ENCODE measurements around the gene CCDC102A. TPM values are rescaled to one million over a fixed set of nuclear protein-coding genes. Genes with fewer than 3 reads are reported as not detected.
A peak's percentile ranks its signal among the peaks of the same experiment; 100 is the strongest.

The CCDC102A gene
- total RNA-seq, 1 donor from 2014 or later: 13.7 TPM

DNA sequence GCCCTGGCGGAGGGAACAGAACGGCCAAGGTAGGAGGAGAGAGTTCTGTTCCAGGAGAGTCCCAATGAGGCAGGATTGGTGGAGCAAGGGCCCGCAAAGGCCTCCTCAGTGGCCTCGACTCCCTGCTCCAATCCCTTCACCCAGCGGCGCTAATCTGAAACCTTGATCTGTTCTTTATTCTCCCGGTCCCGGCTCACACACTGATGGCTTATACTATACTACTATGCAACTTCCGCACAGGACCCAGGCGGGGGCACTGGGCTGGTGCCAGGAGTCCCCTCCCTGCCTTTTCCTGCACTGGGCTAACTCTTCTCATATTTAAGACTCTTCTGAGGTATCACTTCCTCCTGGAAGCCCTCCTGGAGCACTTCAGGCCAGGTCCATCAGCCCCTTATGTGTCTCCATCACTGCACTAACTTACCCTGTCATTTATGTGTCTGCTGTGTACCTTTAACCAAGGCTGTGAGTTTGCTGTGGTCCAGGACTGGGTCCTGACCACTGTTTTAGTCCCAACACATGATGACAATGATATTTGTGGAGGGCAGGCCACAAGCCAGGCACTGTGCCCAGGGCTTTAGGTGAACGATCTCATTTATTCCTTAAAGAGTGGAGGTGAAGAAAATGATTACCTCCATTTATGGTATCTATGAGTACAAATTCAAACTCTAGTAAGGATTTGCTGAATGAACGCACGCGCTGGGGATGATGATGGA, 6.8 kb downstream of the CCDC102A start:
- Histone ChIP-seq H3K36me3 (peaks cover 5 to 14% of the 10 kb centered on the region in 2 donors), H3K9me3 (no peaks in the 10 kb centered on the region), H3K4me1 (peaks cover 15 to 24% of the 10 kb centered on the region in 2 donors), H3K27me3 (no peaks in the 10 kb centered on the region), H3K4me3 (no peak overlapping the region), H3K27ac (peak overlapping the region; percentile 55 to 71)
- intact Hi-C loops (cut with DNase I): loop anchor here (5.0 to 10.0 kb wide), 2 partner anchors 342 to 435 kb away; partner anchors contain the start of genes CPNE2, PSME3IP1 and RSPRY1
- DNase-seq (ENCODE audit: low spot score in 2 of 2): no peak
- TF ChIP-seq CTCF (IDR thresholded peaks at IDR 0.05): no peak

DNA sequence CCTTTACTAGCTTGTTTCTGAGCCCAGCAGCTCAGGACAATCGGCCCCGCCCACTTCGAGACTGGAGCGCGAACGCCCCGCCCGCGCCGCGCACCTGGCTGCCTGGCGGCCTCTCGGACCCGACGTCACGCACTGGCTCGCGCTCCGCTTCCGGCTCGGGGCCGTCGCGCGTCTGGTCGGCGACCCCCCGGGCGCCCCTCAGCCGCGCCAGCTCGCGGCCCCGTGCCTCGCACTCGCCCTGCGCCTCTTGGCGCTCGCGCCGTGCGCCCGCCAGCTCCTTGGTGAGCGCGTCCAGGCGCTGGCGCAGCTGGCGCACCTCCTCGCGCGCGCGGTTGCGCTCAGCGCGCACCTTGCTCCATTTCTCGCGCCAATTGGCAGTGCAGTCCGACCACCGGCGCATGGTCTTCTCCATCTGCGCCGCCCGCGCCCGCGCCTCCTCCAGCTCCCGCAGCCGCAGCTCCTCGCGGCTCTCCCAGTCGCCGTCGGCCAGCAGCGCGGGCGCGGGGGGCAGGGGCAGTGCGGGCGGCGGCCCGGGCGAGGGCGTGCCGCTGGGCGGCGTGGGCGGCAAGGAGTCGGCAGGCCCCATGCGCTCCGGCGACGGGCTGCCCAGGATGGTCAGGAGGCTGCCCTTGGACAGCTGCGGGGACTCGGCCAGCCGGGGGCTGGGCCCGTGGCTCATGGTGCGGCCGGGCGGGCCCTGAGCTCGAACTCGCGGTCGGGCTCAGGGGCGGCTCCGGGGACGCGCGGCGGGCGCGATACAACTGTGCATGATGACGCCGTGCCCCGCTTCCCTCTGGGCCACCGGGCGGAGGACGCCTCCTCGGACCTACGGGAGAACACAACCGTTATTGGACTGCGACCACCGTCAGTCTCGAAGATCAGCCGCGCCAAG, 7.6 kb downstream of the CCDC102A start:
- H3K27ac ChIP-seq: no peak overlapping the region
- H3K36me3 ChIP-seq: peaks cover 5 to 14% of the 10 kb centered on the region in 2 donors
- peaks cover 10 to 19% of the 10 kb centered on the region in 2 donors for H3K4me1 ChIP-seq
- no peak for DNase-seq (ENCODE audit: low spot score in 2 of 2)
- no peak overlapping the region for H3K4me3 ChIP-seq
- no peak for TF ChIP-seq CTCF (IDR thresholded peaks at IDR 0.05)
- intact Hi-C loops (cut with DNase I): no loop called here
- H3K9me3 ChIP-seq: no peaks in the 10 kb centered on the region
- no peaks in the 10 kb centered on the region for H3K27me3 ChIP-seq

GRCh38 chr16:57527610-57528360, 8.6 kb downstream of the CCDC102A start:
- Histone ChIP-seq H3K36me3 (peaks cover 5 to 14% of the 10 kb centered on the region in 2 donors), H3K27ac (no peak overlapping the region), H3K27me3 (no peaks in the 10 kb centered on the region), H3K9me3 (no peaks in the 10 kb centered on the region), H3K4me3 (no peak overlapping the region), H3K4me1 (peaks cover 2 to 10% of the 10 kb centered on the region in 2 donors)
- intact Hi-C loops (cut with DNase I): no loop called here
- no peak for TF ChIP-seq CTCF (IDR thresholded peaks at IDR 0.05)
- DNase-seq (ENCODE audit: low spot score in 2 of 2): no peak

DNA sequence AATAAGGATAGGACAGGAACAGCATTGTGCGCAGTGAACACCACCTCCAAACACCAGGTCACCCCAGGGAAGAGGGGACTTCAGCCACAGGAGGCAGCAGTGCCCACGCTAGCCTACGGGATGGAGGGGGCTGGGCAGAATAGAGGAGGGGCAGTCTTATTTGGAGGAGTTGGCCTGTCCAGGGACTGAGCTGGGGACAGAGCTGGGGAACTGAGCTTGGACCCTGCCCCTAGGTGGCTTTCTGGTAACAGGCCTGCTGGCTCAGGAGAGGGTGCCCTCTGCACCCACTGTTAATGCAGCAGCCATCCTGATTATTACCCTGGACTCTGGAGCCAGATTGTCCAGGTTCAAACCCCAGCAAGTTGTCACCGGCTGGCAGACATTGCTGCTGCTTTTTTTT, 9.3 kb downstream of the CCDC102A start:
- no peak for TF ChIP-seq CTCF (IDR thresholded peaks at IDR 0.05)
- Histone ChIP-seq H3K9me3 (no peaks in the 10 kb centered on the region), H3K27ac (no peak overlapping the region), H3K4me3 (no peak overlapping the region), H3K36me3 (peaks cover 5 to 14% of the 10 kb centered on the region in 2 donors), H3K27me3 (no peaks in the 10 kb centered on the region), H3K4me1 (peaks cover 0 to 7% of the 10 kb centered on the region in 2 donors)
- intact Hi-C loops (cut with DNase I): no loop called here
- no peak for DNase-seq (ENCODE audit: low spot score in 2 of 2)

- no peak for TF ChIP-seq CTCF (IDR thresholded peaks at IDR 0.05)
- intact Hi-C loops (cut with DNase I): no loop called here
- no peaks in the 10 kb centered on the region for H3K27me3 ChIP-seq
- H3K36me3 ChIP-seq: peaks cover 5 to 14% of the 10 kb centered on the region in 2 donors
- H3K4me3 ChIP-seq: no peak overlapping the region
- H3K27ac ChIP-seq: no peak overlapping the region
- no peak for DNase-seq (ENCODE audit: low spot score in 2 of 2)
- no peaks in the 10 kb centered on the region for H3K9me3 ChIP-seq
- H3K4me1 ChIP-seq: peaks cover 0 to 7% of the 10 kb centered on the region in 2 donors
Observed at GRCh38 chr16:57526498-57526897, 9.9 kb downstream of the CCDC102A start.
